NOMO-1 (cell line): ENCODE results near the gene SHROOM2.

ENCODE experiments used
- DNase-seq, 2 experiments: peaks; one replicate each; lab custom pipeline; 2025; ENCODE audit not compliant: unreplicated experiment in 2 of 2; lab: John Stamatoyannopoulos, UW

SHROOM2 gene

DNA sequence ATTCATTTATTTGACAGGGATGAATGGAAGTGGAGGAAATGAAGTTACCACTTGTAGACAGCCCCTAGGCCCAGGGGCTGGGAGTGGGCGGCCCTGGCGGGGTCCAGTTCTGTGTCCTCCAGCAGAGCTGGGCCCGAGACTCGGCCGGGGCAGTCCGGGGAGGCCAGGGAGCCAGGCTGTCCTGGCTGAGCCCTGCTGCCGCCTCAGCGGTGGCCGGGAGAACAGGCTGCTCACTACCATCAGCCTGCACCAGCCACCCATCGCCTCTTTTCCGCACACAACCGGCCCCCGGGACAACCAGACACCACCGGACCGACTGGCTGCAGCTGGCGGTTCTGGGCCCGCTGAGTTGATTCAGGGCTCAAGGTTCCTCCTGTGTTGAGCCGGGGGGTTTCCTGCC, 206.5 kb downstream of the SHROOM2 start:
- no peak for DNase-seq

DNA sequence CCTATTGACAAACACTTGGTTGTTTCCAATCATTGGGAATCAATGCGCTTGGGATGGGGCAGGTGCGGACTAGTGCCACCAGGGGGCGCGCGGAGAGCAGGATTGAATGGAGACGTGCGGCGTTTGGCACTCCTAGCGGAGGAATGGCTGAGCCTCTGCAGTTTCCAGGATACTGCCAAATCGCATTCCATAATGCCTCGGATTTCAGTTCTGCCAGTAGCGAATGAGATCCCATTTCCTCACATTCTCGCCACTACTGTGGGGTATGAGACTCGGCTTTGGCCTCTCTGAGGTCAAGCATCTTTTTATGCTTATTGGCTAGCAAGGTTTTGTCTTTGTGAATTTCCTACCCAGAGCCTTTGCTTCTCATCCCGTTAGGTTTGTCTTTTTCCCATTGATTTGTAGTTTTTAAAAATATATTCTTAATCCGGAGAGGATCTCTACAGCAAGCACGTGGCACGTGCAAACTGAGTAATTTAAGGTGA, 209.7 kb downstream of the SHROOM2 start:
- DNase-seq, result peak; percentile 32 to 34

DNA sequence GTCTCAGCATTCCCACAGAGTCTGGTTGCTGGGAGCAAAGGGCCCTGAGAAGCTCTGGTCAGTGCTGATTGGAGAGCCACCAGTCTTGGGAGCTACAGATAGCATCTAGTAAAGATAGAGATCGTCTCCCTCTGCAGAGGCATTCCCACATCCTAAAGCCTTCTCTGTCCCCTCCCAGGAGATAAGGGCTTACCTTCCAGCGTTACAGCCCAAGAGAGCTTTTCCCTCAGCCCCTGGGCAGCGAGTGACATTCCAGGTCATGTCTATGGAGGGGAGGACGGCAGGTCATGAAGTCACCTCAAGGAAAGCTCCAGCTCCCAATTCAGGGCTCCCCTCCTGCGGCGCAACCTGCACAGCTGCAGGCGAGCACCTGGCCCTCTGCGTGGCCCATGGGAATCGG, 210.8 kb downstream of the SHROOM2 start:
- DNase-seq, result no peak

DNA sequence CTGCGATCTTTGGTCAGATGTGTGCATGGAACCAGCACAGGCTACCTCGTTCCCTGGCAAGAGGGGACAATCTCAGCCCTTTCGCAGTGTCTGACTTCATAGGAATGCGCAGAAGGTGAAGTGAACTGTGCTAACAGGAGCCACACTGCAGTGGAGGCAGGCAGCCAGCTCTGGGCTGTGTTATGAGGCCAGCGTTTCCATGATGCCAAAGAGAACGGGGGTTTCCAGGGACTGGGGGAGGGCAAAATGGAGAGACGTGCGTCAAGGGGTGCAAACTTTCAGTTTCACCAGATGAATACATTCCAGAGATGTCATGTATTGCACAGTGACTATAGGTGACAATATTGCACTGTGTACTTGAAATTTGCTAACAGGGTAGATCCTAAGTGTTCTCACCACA, 211.3 kb downstream of the SHROOM2 start:
- DNase-seq, result no peak
